PFSK-1 (cell line): ENCODE results near the gene CACNA1C.

ENCODE experiments used
- FOXP2 ChIP-seq: optimal IDR thresholded peaks from 2 replicates; pipeline ENCODE3; 2011; ENCODE audit warnings: borderline replicate concordance, control low read depth, inconsistent platforms; ENCODE audit not compliant: insufficient read depth; ENCODE audit errors: extremely low read length, extremely low read depth
- POLR2AphosphoS5 ChIP-seq: IDR thresholded peaks from 2 replicates; pipeline ENCODE4 v1.6.1; 2012; ENCODE audit warnings: low read depth, mild to moderate bottlenecking, control low read depth, low read length, moderate library complexity
- SIN3A ChIP-seq: IDR thresholded peaks from 2 replicates; pipeline ENCODE4 v1.6.1; 2012; ENCODE audit warnings: mild to moderate bottlenecking, low read length, moderate library complexity, borderline replicate concordance; ENCODE audit not compliant: insufficient read depth
- TAF1 ChIP-seq: IDR thresholded peaks from 2 replicates; pipeline ENCODE4 v1.6.1; 2012; ENCODE audit warnings: low read length, control low read depth, borderline replicate concordance; ENCODE audit not compliant: insufficient read depth
- TF ChIP-seq, protein P1 (sequence below), 2 experiments: IDR thresholded peaks; 2 replicates each; pipeline versions ENCODE4 v1.6.1 to v1.8.0; 2011 to 2012; ENCODE audit warnings: low read depth in 2 of 2, low read length in 2 of 2, control low read depth in 1 of 2, inconsistent platforms in 1 of 2, mild to moderate bottlenecking in 1 of 2, moderate library complexity in 1 of 2; ENCODE audit not compliant: insufficient read depth in 1 of 2

CACNA1C gene

GRCh38 chr12:2417481-2418160 lies 364.8 kb downstream of the CACNA1C start:
- TF ChIP-seq TAF1, result no peak
- TF ChIP-seq, protein P1, sequence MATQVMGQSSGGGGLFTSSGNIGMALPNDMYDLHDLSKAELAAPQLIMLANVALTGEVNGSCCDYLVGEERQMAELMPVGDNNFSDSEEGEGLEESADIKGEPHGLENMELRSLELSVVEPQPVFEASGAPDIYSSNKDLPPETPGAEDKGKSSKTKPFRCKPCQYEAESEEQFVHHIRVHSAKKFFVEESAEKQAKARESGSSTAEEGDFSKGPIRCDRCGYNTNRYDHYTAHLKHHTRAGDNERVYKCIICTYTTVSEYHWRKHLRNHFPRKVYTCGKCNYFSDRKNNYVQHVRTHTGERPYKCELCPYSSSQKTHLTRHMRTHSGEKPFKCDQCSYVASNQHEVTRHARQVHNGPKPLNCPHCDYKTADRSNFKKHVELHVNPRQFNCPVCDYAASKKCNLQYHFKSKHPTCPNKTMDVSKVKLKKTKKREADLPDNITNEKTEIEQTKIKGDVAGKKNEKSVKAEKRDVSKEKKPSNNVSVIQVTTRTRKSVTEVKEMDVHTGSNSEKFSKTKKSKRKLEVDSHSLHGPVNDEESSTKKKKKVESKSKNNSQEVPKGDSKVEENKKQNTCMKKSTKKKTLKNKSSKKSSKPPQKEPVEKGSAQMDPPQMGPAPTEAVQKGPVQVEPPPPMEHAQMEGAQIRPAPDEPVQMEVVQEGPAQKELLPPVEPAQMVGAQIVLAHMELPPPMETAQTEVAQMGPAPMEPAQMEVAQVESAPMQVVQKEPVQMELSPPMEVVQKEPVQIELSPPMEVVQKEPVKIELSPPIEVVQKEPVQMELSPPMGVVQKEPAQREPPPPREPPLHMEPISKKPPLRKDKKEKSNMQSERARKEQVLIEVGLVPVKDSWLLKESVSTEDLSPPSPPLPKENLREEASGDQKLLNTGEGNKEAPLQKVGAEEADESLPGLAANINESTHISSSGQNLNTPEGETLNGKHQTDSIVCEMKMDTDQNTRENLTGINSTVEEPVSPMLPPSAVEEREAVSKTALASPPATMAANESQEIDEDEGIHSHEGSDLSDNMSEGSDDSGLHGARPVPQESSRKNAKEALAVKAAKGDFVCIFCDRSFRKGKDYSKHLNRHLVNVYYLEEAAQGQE (IDR thresholded peaks at IDR 0.05; ENCODE audit: insufficient read depth in 1 of 2, low read depth in 2 of 2, low read length in 2 of 2), result no peak
- TF ChIP-seq FOXP2, result no peak
- no peak for TF ChIP-seq SIN3A
- no peak for TF ChIP-seq POLR2AphosphoS5

GRCh38 chr12:2418579-2418978 lies 365.8 kb downstream of the CACNA1C start:
- TF ChIP-seq TAF1 (no peak), SIN3A (no peak), FOXP2 (no peak), POLR2AphosphoS5 (no peak)
- TF ChIP-seq, protein P1 (IDR thresholded peaks at IDR 0.05; ENCODE audit: insufficient read depth in 1 of 2, low read depth in 2 of 2, low read length in 2 of 2), result no peak

DNA sequence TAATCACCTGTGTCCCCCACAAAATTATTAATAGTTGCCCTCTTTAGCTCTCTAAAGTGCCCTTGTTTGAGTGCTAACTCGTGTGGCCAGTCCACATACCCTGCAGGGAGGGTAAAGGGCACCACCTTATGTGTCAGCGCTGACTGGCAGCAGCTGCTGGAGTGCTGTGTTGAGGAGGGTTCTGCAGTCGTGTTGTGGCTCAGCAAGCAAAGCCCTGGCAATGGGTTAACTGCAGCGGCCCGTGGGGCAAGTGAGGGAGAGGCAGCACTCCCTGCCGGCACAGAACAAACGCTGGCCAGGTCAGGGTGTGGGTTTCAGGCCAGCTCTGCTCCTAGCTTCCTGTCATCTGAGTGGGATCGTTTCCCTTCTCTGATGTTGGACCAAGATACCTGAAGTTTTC lies 369.8 kb downstream of the CACNA1C start:
- no peak for TF ChIP-seq SIN3A
- TF ChIP-seq, protein P1 (IDR thresholded peaks at IDR 0.05; ENCODE audit: insufficient read depth in 1 of 2, low read depth in 2 of 2, low read length in 2 of 2), result no peak
- TF ChIP-seq POLR2AphosphoS5, result no peak
- no peak for TF ChIP-seq TAF1
- TF ChIP-seq FOXP2, result no peak

DNA sequence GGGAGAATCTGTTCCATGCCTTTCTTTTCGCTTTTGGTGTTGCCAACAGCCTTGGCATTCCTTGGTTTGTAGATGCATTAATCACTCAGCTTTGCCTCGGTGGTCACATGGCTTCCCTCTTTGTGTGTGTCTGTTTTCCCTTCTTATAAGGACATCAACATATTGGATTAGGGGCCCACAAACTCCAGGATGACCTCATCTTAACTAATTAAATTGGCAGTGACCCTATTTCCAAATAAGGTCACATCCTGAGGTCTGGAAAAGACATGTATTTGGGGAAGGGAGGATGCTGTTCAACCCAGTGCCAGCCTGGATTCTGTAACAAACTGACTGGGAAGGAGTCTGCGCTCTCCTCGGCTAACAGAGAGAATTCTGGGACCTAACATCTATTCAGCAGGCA lies 376.2 kb downstream of the CACNA1C start:
- no peak for TF ChIP-seq FOXP2
- TF ChIP-seq TAF1, result no peak
- TF ChIP-seq SIN3A, result no peak
- TF ChIP-seq, protein P1 (IDR thresholded peaks at IDR 0.05; ENCODE audit: insufficient read depth in 1 of 2, low read depth in 2 of 2, low read length in 2 of 2), result no peak
- TF ChIP-seq POLR2AphosphoS5, result no peak

- TF ChIP-seq, protein P1 (IDR thresholded peaks at IDR 0.05; ENCODE audit: insufficient read depth in 1 of 2, low read depth in 2 of 2, low read length in 2 of 2), result no peak
- TF ChIP-seq TAF1 (no peak), FOXP2 (no peak), POLR2AphosphoS5 (no peak), SIN3A (no peak)
Observed at GRCh38 chr12:2431810-2432209, 379.0 kb downstream of the CACNA1C start.
